ENCODE results near the gene RBM39. TPM values are rescaled to one million over a fixed set of nuclear protein-coding genes. Genes with fewer than 3 reads are reported as not detected.
"Not testable (repeated sequence)": the region's sequence is repeated elsewhere in the genome, so short reads cannot be mapped to it uniquely, and the experiment has no call there.

The RBM39 gene
- total RNA-seq, 1 donor from 2014 or later: 299 TPM

DNA sequence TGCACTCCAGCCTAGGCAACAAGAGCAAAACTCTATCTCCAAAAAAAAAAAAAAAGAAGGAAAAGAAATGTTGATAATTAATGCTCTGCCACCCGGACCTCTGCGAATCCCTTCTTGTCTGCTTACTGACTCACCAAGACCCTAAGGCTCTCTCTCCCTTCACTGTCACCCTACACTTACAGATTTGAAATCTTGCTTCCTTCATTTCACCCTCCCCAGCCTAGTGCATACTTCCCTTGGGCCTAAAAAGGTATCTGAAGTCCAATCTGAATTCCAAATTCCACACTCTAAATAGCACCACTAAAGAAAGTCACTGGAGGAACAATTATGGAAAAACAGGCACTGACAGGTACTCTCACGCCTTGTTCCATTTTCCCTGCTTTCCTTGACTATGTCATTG, 20.4 kb upstream of the RBM39 start:
- H3K4me1 ChIP-seq: peaks cover 4% of the 10 kb centered on the region
- H3K9me3 ChIP-seq: no peaks in the 10 kb centered on the region
- H3K4me3 ChIP-seq: no peak overlapping the region
- no peaks in the 10 kb centered on the region for H3K36me3 ChIP-seq
- no peaks in the 10 kb centered on the region for H3K27me3 ChIP-seq (ENCODE audit: low read depth)
- intact Hi-C loops (cut with DNase I): no loop called here
- TF ChIP-seq, protein P1, sequence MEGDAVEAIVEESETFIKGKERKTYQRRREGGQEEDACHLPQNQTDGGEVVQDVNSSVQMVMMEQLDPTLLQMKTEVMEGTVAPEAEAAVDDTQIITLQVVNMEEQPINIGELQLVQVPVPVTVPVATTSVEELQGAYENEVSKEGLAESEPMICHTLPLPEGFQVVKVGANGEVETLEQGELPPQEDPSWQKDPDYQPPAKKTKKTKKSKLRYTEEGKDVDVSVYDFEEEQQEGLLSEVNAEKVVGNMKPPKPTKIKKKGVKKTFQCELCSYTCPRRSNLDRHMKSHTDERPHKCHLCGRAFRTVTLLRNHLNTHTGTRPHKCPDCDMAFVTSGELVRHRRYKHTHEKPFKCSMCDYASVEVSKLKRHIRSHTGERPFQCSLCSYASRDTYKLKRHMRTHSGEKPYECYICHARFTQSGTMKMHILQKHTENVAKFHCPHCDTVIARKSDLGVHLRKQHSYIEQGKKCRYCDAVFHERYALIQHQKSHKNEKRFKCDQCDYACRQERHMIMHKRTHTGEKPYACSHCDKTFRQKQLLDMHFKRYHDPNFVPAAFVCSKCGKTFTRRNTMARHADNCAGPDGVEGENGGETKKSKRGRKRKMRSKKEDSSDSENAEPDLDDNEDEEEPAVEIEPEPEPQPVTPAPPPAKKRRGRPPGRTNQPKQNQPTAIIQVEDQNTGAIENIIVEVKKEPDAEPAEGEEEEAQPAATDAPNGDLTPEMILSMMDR (IDR thresholded peaks at IDR 0.05): no peak
- DNase-seq (no peak), ATAC-seq (no peak)
- H3K27ac ChIP-seq: no peak overlapping the region

DNA sequence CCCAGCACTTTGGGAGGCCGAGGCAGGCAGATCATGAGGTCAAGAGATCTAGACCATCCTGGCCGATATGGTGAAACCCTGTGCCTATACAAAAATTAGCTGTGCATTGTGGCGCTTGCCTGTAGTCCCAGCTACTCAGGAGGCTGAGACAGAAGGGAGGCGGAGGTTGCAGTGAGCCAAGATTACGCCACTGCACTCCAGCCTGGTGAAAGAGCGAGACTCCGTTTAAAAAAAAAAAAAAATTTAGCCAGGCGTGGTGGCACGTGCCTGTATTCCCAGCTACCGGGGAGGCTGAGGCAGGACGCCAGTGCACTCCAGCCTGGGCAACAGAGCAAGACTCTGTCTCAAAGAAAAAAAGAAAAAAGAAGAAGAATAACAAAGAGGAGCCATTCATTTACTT, 19.5 kb upstream of the RBM39 start:
- H3K9me3 ChIP-seq; DNase-seq; H3K36me3 ChIP-seq; H3K4me3 ChIP-seq; H3K27ac ChIP-seq; H3K27me3 ChIP-seq (ENCODE audit: low read depth); H3K4me1 ChIP-seq; ATAC-seq; intact Hi-C loops (cut with DNase I): not testable (repeated sequence)

DNA sequence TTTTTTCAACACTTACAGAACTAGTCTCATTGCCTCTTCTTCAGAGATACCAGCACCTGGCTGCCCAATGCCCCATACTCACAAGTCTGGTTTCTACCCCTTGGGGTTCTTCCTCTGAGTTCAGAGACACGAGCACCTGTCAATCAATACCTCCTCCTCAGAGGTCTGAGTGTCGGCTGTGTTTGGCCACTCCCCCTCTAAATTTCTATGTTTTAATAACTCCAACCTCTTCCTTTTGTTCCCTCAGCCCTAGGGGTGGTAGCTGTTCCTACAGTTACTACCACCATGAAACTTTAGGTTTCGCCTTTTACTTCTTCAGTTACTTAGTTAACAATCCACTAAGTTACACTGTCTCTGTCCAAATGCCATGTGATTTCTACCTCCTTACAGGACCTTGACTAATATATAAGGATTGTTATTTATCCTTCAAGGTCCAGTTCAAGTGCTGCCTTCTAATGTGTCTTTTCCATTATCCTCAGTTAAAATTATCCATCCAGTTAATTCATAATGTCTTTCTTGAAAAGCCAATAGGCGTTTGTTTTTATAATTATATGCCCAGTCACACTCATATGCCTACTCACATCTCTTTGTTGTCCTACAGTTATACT, 15.1 kb upstream of the RBM39 start:
- Histone ChIP-seq H3K4me3 (no peak overlapping the region), H3K27me3 (ENCODE audit: low read depth) (no peaks in the 10 kb centered on the region), H3K27ac (no peak overlapping the region), H3K36me3 (no peaks in the 10 kb centered on the region), H3K4me1 (no peaks in the 10 kb centered on the region), H3K9me3 (no peaks in the 10 kb centered on the region)
- TF ChIP-seq, protein P1 (IDR thresholded peaks at IDR 0.05): no peak
- DNase-seq (no peak), ATAC-seq (no peak)
- intact Hi-C loops (cut with DNase I): no loop called here

DNA sequence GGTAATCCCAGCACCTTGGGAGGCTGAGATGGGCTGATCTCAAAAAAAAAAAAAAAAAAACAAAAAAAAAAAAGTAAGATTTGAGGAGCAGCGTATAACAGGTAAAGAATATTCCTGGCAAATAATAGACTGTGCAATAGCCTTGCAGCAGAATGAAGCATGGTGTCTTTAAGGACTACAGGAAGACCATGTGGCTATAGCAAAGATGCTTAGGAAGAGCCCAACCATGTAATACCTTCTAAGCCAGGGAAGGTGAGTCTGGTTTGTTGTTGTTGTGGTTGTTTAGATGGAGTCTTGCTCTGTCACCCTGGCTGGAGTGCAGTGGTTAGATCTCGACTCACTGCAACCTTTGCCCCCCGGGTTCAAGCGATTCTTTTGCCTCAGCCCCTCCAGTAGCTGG, 14.3 kb upstream of the RBM39 start:
- intact Hi-C loops (cut with DNase I): no loop called here
- DNase-seq: no peak
- ATAC-seq: no peak

DNA sequence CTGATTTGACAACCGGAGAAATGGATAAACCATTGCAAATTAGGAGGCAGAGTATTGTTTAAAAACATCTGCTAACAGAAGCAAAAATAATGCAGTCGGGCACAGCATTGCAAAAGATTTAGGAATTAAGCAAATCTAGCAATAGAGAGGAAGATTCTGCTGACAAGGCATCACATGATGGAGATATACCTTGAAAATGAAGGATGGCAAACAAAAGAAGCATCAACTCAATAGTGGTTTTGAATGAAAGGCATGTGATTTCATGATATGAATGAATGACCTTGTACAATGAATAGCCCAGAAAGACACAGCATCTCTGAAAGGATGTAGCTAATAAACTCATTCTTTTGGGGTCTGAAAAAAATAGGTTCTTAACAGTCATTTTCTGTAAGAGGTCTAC, 8.6 kb upstream of the RBM39 start:
- DNase-seq (no peak), ATAC-seq (no peak)
- intact Hi-C loops (cut with DNase I): no loop called here
- H3K9me3 ChIP-seq: no peaks in the 10 kb centered on the region
- no peaks in the 10 kb centered on the region for H3K4me1 ChIP-seq
- no peak overlapping the region for H3K4me3 ChIP-seq
- H3K36me3 ChIP-seq: no peaks in the 10 kb centered on the region
- H3K27me3 ChIP-seq (ENCODE audit: low read depth): no peaks in the 10 kb centered on the region
- no peak overlapping the region for H3K27ac ChIP-seq
- TF ChIP-seq, protein P1 (IDR thresholded peaks at IDR 0.05): no peak

More for the DNA sequence above, 14.3 kb upstream of the RBM39 start:
- no peak overlapping the region for H3K27ac ChIP-seq
- H3K36me3 ChIP-seq: no peaks in the 10 kb centered on the region
- no peaks in the 10 kb centered on the region for H3K9me3 ChIP-seq
- no peak overlapping the region for H3K4me3 ChIP-seq
- no peaks in the 10 kb centered on the region for H3K4me1 ChIP-seq
- TF ChIP-seq, protein P1 (IDR thresholded peaks at IDR 0.05): no peak
- no peaks in the 10 kb centered on the region for H3K27me3 ChIP-seq (ENCODE audit: low read depth)

DNA sequence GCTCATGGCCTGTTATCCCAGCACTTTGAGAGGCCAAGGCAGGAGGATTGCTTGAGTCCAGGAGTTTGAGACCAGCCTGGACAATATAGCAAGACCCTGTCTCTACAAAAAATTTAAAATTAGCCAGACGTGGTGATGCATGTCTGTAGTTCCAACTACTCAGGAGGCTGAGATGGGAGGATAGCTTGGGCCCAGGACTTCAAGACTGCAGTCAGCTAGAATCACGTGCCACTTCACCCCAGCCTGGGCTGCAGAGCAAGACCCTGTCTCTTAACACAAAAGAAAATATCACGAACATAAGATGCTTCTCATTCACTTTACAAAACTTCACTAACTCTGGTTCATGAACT, 2.4 kb upstream of the RBM39 start:
- ATAC-seq; H3K9me3 ChIP-seq; H3K27me3 ChIP-seq (ENCODE audit: low read depth); intact Hi-C loops (cut with DNase I); DNase-seq: not testable (repeated sequence)
- peak overlapping the region; percentile 100 for H3K27ac ChIP-seq
- peaks cover 31% of the 10 kb centered on the region for H3K4me1 ChIP-seq
- H3K36me3 ChIP-seq: peaks cover 13% of the 10 kb centered on the region
- peak overlapping the region; percentile 85 for H3K4me3 ChIP-seq

All from lower lobe of right lung (tissue), 2 donors.